ENCODE measurements around the gene FMO3.

GRCh38 chr1:171152549-171152948 is 61.8 kb downstream of the FMO3 start:
- TF ChIP-seq TAF1 (IDR thresholded peaks at IDR 0.05; ENCODE audit: borderline replicate concordance, insufficient read depth, low read length) (no peak), SIN3A (IDR thresholded peaks at IDR 0.05; ENCODE audit: borderline replicate concordance, insufficient read depth, low read length) (no peak), REST (IDR thresholded peaks at IDR 0.05; ENCODE audit: insufficient read depth in 1 of 2, low read depth in 2 of 2, low read length in 2 of 2) (no peak), POLR2AphosphoS5 (IDR thresholded peaks at IDR 0.05; ENCODE audit: low read depth, low read length) (no peak)
